ENCODE results near the gene CAMK2A.

- TF ChIP-seq CTCF (IDR thresholded peaks at IDR 0.05 in 8 of 11, conservative IDR thresholded peaks at IDR 0.05 in 3 of 11) (no peak), POLR2A (IDR thresholded peaks at IDR 0.05) (no peak)
These were observed 26.2 kb downstream of the CAMK2A start for GRCh38 chr5:150263375-150263775.

All from spleen (tissue), 7 donors.